NCI-H526 treated with DMSO at 0.1 percent for 48 hours (cell line): ENCODE measurements around the gene PTPRN2.
"Not testable (repeated sequence)": the region's sequence is repeated elsewhere in the genome, so short reads cannot be mapped to it uniquely, and the experiment has no call there.

Experiments
- DNase-seq: peaks from one replicate; lab custom pipeline; 2025; lab: John Stamatoyannopoulos, UW

The PTPRN2 gene

DNA sequence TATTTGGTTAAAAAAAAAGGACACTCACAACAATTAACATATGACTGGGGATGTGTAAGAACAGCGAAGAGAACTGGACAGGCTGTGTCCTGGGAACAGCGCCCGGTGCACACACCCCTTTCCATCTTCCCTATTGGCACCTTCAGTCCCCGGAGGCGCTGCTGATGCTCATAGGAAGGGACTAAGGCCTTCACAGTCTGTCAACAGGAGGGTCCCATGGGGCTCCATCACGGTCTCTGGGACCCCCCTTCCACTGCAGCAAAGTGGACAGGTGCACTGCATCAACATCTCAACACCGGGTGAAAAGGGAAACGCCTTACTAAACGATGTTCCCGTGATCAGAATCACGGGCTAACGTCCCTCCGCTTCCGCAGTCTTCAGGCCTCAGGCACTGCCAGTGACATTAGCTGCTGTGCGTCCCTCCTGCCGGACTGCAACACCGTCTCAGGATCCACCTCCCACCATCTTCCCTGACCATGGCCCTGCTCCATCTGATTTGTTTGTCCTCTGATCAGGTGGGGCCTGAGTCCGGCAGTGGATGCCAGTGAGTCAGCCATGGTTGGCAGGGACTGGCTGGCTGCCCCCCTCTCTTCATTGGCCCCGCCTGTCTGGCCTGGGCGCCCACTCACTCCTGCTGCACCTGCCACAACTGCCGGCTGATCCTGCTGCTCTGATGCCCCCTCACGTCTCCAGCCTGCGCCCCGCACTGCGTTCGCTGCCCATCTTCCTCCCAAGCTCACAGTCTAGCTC, 636.1 kb downstream of the PTPRN2 start:
- no peak for DNase-seq

DNA sequence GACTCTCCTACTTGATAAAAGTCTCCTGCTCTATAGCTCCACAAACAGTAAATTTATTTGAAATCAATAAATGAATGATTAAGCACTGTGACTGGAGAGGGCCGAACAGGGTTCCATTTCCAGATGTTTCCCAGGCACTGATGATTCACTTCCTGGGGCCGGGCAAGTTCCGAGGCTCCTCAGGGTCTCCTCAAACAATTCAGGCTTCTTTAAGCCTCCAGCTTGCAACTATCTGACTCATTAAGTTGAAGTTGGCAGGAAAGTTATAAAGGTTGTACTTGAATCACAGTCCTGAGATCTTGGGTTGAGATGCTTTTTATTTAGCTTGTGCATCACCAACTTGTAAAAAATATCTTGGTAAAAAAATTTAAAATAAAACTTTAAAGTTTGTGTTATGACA, 637.9 kb downstream of the PTPRN2 start:
- DNase-seq, result no peak

DNA sequence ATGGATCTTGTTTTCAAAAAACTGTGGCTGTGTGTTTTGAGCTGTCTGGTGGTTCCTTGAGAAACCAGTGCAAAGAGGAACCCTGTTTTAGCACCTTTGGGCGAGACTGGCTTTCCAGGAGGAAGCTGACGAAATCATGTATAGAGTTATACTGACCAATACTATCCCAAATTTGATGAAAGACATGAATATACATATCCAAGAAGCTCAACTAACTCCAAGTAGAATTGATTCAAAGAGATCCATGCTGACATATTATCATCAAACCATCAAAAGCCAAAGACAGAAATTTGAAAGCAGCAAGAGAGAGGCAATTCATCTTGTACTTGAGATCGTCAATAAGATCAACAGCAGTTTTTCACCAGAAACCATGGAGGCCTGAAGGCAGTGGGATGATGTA, 640.1 kb downstream of the PTPRN2 start:
- no peak for DNase-seq

DNA sequence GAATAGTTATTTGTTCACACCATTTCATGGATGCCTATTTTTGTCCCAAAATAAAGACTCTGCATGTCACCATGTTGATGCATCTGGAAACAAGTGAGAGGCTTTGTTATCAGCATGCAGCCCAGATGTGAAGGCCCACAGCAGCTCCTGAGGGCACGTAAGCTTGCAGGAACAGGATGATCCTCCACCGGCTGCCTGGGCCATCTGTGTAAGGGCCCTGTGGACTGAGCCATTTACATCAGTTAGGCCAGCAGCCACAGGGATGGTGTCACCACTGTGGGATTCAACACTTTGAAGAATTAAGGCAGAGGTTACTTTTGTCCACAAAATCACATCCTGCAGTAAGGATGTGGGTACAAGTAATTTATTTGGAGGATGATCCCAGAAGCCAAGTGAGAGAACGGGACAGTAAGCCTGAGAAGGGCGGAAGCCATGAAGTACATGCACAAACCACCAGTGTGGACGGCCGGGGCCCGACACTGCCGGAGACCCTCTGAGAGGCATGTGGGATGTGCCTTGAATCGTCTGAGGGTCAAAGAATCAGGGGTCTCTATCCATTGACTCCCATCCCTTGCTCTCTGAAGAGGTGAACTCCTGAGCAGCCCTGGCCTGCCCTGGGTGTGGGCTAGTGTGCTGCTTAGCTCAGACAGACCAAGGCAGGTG, 641.1 kb downstream of the PTPRN2 start:
- no peak for DNase-seq

DNA sequence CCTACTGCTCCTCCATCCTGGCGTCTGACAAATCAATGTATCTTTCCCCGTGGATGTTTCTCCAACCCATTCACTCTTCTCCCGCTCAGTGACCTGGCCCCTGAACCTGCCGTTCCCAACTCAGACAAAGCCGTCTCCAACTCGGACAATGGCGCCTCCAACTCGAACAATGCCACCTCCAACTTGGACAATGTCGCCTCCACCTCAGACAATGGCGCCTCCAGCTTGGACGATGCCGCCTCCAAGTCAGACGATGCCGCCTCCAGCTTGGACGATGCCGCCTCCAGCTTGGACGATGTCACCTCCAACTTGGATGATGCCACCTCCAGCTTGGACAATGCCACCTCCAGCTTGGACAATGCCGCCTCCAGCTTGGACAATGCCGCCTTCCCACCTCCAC, 642.2 kb downstream of the PTPRN2 start:
- DNase-seq, result no peak

DNA sequence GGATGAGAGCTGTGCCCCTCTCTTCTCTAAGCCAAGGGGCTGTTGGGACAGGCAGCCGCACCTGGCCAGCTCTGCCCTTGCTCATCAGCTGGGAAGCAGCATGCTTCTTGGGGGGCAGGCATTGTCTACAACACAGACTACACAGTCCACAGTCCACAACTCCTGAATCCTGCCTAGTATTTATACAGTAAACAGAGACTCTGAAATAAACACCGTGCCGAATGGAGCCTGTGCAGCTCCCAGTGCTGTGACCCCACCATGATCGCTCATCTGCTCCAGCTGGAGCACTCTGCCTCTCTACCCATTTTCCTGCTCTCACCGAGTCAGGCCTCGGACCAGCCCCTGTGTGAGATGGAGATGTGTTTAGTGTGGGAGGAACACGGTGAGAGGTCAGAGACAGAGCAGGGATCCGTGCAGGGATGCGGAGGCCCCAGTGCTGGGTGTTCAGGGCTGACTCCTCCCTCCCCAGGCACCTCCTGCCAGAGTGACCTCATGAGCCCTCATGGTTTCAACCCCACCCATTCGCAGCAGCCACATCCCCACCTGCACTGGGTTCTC, 642.8 kb downstream of the PTPRN2 start:
- DNase-seq, result no peak

DNA sequence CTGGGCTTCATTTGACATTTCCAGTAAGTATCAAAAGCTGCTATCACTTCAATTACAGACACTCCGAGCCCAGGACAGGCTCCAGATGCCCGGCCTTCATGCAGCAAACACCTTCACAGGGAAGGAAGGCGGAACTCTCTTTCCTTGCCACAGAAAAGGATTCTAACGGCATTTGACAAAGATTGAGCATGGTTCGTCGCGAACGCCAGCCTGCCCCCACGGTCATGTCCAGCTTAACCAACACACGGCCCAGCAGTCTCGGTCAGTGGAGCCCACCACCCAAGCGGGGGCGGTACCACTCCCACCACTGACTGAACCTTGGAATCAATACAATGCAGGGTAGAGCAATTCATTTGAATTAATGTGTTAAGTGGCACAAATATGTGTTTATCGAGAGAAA, 643.6 kb downstream of the PTPRN2 start:
- no peak for DNase-seq

DNA sequence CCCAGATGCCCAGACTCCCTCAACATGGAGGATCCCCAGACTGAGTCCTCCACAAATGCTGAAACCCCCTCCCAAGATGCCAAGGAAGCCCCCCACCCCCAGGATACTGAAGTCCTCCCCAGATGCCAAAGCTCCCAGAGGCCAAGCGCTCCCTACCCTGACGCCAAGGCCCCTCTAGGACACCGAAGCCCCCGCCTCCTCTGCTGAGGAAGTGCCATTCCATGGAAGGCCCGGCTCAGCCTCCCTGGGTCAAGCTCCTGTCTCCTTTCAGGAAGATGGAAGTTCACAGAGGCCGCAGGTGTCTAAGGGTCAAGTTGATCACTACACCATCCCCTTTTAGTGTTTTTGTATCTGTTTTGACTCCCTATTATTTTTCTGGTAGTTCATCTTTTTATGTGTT, 644.1 kb downstream of the PTPRN2 start:
- no peak for DNase-seq

DNA sequence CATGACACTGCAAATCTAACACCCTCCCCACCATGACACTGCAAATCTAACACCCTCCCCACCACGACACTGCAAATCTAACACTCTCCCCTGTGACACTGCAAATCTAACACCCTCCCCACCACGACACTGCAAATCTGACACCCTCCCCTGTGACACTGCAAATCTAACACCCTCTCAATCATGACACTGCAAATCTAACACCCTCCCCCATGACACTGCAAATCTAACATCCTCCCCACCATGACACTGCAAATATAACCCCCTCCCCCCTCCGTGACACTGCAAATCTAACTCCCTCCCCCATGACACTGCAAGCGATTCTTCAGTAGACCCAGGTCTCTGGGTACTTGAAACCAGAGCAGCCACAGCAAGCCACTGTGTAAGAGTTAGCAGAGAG, 646.4 kb downstream of the PTPRN2 start:
- no peak for DNase-seq

DNA sequence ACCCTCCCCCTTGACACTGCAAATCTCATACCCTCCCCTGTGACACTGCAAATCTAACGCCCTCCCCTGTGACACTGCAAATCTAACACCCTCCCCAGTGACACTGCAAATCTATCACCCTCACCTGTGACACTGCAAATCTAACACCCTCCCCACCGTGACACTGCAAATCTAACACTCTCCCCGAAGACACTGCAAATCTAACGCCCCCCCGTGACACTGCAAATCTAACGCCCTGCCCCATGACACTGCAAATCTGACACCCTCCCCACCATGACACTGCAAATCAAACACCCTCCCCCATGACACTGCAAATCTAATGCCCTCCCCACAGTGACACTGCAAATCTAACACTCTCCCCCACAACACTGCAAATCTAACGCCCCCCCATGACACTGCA, 647.1 kb downstream of the PTPRN2 start:
- DNase-seq, result no peak

DNA sequence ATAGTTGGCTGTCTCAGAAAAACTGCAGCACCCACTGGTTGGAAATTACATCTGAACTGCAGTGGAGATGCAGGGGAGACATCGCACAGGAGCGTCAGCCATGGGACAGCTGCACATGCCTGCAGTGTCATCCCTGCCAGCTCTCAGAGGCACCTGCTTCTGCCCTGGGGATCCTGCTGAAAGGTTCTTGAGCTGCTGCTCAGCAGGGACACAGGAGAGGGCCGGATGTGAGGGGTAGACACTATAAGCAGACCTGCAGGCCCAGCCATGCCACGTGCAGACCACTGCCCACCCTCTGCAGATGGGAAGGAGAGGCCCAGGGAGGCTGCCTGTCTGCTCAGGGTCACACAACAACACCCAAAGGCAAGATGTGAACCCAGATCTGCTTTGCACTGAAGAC, 649.4 kb downstream of the PTPRN2 start:
- no peak for DNase-seq

DNA sequence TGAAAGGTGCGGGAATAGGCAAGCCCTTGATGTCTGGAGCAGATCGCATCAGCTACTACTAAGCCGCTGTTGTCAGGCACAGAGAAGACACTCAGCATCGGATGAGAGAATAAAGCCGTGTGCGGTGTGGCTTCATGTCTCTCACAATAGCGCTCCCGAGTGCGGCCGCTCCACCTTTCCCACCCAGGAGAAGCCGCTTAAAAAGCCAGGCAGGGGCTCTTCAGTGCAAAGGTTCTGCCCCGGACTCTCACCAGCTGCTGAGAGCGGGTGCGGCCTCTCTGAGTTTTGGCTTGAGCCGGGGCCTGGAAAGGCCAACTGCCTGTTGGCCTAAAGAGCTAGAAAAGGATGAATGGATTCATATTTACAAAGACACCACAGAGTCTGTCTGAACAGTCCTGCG, 650.2 kb downstream of the PTPRN2 start:
- no peak for DNase-seq

DNA sequence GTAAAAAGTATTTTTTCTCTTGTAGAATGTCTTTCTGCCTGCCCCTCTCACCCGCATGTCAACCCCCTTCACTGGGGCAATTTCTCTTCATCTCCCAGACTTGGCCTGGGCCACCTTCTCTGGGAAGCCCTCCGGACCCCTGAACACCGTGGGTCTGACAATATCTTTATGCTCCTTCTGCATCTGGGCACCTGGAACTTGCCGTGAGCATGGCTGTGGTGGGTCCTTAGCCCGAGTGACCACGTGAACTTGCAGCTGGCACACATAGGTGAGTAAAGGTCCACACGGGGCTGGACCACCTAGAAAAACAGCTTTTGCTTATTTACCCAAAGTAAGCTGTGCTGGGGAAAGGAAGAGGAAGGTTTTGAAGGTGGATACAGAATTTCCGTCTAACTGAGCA, 650.6 kb downstream of the PTPRN2 start:
- DNase-seq, result no peak

DNA sequence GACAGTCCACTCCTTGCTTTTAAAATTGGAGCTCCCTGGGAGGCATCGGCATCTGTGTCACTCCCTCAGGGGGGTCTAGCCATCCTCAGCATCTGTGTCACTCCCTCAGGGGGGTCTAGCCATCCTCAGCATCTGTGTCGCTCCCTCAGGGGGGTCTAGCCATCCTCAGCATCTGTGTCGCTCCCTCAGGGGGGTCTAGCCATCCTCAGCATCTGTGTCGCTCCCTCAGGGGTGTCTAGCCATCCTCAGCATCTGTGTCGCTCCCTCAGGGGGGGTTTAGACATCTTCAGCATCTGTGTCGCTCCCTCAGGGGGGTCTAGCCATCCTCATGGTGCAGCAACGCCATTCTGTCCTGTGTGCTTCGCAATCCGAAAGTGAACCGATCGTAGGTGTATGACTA, 651.9 kb downstream of the PTPRN2 start:
- DNase-seq, result not testable (repeated sequence)

DNA sequence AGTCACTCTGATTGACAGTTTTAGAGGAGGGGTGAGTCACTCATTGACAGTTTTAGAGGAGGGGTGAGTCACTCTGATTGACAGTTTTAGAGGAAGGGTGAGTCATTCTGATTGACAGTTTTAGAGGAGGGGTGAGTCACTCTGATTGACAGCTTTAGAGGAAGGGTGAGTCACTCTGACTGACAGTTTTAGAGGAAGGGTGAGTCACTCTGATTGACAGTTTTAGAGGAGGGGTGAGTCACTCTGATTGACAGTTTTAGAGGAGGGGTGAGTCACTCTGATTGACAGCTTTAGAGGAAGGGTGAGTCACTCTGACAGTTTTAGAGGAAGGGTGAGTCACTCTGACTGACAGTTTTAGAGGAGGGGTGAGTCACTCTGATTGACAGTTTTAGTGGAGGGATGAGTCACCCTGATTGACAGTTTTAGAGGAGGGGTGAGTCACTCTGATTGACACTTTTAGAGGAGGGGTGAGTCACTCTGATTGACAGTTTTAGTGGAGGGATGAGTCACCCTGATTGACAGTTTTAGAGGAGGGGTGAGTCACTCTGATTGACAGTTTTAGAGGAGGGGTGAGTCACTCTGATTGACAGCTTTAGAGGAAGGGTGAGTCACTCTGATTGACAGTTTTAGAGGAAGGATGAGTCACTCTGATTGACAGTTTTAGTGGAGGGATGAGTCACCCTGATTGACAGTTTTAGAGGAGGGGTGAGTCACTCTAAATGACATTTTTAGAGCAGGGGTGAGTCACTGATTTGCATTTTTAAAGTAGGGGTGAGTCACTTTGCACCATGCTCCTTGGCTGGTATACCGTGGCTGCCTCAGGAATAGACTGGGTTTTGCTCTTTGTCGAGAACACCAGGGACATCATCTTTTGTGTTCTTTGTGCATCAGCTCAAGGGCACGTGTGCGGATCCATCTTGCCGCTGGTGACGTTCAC, 654.1 kb downstream of the PTPRN2 start:
- not testable (repeated sequence) for DNase-seq

DNA sequence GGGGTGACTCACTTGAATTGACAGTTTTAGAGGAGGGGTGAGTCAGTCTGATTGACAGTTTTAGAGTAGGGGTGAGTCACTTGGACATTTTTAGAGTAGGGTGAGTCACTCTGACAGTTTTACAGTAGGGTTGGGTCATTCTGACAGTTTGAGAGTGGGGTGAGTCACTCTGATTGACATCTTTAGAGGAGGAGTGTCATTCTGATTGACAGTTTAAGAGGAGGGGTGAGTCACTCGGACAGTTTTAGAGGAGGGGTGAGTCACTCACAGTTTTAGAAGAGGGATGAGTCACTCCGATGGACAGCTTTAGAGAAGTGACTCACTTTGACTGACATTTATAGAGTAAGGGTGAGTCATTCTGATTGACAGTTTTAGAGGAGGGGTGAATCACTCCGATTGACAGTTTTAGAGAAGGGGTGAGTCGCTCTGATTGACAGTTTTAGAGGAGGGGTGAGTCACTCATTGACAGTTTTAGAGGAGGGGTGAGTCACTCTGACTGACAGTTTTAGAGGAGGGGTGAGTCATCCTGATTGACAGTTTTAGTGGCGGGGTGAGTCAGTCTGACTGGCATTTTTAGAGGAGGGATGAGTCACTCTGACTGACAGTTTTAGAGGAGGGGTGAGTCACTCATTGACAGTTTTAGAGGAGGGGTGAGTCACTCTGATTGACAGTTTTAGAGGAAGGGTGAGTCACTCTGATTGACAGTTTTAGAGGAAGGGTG, 655.0 kb downstream of the PTPRN2 start:
- no peak for DNase-seq

DNA sequence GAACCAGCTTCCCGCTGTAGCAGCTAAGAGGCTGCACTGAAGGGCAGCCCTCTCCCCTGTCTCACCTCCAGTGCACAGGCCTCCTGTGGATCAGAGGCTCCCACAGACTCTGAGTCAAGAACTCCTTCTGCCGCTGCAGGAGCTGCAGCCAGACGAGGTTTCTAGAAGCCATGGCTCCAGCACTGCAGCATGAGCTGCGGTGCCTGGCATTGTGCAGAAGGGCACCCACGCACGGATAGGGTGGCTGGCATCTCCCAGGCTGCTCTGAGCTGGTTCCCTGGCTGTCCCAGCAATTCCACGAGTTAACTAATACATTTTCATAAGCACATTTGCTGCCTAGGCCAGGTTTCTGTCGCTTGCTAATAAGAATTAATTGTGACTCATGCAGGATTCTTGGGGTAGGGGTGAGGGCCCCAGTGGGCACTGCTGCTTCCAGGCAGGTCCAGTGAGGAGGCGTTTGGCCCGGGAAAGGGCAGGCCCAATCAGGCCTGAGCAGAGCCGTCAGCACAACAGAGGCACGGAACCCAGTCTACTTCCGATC, 656.6 kb downstream of the PTPRN2 start:
- no peak for DNase-seq

DNA sequence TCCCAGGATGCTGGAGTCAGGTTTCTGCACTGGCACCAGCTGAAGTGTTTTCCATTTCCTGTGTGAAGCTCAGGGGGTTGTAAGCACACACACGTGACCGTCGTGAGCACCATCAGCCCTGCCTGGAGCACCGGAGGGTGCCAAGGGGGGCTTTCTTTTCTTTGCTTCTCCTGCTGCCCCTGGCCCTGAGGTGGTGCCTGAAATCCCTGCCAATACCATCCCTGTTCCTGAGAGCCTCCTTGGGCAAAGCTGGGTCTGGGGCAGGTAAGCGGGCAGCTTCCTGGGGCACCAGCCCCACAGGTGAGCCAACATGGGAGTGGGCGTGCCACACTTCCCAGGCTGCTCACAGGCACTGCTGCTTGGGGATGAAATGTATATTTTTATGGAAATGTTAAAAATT, 657.2 kb downstream of the PTPRN2 start:
- no peak for DNase-seq

DNA sequence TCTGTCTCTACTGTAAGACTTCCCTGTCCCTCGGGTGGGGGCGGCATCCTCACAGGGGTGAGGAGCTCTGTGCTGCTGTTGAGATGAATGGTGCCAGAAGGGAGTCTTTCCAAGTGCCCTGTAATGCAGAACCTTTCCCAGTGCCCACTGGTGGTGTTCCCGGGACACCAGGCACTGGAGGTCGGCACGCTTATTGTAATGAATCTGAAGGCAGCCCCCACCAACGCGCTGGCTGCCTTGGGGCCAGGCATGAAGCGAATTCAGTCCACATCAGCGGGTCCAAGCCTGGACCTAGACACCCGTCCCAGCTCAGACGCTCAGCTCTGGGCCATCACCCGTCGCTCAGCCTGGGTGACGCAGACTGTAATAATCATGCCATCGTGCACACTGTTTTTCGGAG, 658.0 kb downstream of the PTPRN2 start:
- DNase-seq, result no peak

DNA sequence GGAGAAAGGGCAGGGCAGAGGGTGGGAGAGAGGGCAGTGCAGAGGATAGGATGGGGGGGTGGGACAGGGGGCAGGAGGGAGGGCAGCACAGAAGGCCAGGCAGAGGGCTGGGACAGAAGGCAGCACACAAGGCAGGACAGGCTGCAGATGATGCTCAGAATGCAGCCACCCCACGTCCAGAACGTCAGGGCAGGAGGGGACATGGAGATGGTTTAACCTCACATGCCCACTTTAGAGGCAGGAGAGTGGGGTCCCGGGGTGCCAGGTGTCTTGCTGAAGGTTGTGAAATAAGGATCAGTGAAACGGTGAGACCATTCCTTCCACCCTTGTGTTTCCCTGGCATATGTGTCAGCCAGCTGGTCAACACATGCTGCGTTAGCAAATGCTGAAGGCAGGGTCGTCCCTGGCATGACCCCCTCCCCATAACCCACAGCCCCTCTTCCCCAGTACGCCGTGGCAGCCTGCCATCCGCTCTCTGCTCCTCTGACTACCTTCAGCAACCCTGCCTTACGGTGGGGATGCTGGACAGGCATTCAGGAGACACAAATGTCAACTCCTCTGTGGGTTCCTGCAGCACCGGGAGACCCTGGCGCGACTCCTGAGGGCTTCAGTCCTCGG, 658.7 kb downstream of the PTPRN2 start:
- no peak for DNase-seq

DNA sequence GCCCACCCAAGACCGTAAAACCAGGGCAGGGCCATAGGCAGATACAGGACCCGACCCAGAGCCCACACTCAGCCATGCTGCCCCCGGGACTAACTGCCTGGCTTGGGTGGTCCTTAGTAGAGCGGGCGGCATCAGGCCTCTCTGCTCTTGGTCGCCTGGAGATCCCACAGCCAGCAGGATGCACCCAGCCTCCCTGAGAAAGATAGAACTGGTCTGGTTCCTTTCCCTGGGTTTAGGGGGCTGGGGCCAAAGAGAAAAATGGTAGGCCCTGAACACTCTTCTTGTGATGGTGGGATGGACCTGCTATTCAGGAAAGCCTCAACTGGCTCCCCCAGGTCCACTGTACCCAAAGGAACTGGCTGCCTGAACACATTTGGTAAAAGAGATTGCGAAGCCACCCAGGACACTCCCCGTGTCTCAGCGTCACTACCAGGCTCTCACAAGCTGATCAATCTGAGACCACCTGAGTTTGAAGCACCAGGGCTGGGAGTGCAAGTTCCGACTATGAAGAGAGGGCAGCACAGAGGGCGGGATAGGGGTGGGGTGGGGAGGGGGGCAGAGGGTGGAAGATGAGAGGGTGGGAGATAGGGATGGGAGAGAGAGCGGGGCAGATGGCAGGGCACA, 659.3 kb downstream of the PTPRN2 start:
- DNase-seq, result no peak
